GM10248 (cell line): ENCODE measurements around the gene CRY1.
A peak's percentile ranks its signal among the peaks of the same experiment; 100 is the strongest.
"Not testable (repeated sequence)": the region's sequence is repeated elsewhere in the genome, so short reads cannot be mapped to it uniquely, and the experiment has no call there.

Experiments used
- CTCF ChIA-PET: fragments of 300-600 bp; sonication (Branson Sonifier 250); formaldehyde crosslinking; extraction: SDS; loops from one replicate; lab custom pipeline; 2021; ENCODE audit warnings: antibody characterized with exemption; lab: Yijun Ruan, JAX
- POLR2A ChIA-PET: fragments of 350-650 bp; sonication (Branson Sonifier 250); formaldehyde crosslinking; extraction: SDS; loops from one replicate; lab custom pipeline; 2020; ENCODE audit warnings: antibody characterized with exemption; lab: Yijun Ruan, JAX
- DNase-seq: peaks from one replicate; pipeline ENCODE4 v3.0.0; 2012; ENCODE audit errors: extremely low spot score
- TF ChIP-seq, protein P1 (sequence below): IDR thresholded peaks from 2 replicates; pipeline ENCODE4 v1.5.1; 2012; ENCODE audit warnings: mild to moderate bottlenecking, low read depth; ENCODE audit errors: extremely low read depth, missing control alignments, control extremely low read depth

Gene CRY1

DNA sequence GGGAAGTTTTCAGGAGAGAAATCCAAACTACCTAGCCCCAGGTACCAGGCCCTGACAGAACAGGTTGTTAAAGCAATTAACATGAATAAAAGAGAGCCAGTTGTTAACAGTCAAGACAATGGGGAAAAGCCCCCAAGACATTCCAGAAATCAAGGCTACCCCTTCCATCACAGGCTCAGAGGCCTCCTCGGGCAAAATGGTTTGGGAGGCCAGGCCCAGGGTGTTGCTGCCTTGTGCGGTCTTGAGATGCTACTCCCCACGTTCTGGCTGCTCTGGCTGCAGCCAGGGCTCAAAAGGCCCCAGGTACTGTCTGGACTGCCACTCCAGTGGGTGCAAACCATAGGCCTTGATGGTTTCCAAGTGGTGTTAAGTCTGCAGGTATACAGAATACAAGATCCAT lies 7.0 kb downstream of the CRY1 start:
- TF ChIP-seq, protein P1, sequence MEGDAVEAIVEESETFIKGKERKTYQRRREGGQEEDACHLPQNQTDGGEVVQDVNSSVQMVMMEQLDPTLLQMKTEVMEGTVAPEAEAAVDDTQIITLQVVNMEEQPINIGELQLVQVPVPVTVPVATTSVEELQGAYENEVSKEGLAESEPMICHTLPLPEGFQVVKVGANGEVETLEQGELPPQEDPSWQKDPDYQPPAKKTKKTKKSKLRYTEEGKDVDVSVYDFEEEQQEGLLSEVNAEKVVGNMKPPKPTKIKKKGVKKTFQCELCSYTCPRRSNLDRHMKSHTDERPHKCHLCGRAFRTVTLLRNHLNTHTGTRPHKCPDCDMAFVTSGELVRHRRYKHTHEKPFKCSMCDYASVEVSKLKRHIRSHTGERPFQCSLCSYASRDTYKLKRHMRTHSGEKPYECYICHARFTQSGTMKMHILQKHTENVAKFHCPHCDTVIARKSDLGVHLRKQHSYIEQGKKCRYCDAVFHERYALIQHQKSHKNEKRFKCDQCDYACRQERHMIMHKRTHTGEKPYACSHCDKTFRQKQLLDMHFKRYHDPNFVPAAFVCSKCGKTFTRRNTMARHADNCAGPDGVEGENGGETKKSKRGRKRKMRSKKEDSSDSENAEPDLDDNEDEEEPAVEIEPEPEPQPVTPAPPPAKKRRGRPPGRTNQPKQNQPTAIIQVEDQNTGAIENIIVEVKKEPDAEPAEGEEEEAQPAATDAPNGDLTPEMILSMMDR: no peak
- ChIA-PET CTCF (interaction anchor here (1.2 to 1.4 kb wide), 2 partner anchors 13 to 18 kb away, joined by 4 read pairs; no protein-coding TSS in a partner anchor), POLR2A (no interaction called here)
- DNase-seq: no peak

DNA sequence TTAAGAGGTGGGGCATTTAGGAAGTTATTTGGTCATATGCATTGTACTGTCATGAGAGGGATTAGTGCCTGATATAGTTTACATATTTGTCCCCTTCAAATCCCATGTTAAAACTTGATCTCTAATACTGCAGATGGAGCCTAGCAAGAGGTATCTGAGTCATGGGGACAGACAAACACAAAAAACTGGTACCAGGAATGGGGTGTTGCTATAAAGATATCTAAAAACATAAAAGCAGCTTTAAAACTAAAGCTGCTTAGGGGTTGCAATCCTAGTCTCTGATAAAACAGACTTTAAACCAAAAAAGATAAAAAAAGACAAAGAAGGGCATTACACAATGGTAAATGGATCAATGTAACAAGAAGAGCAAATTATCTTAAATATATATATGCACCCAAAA lies 11.6 kb downstream of the CRY1 start:
- DNase-seq: no peak
- ChIA-PET CTCF (interaction anchor here (1.0 to 1.6 kb wide), 2 partner anchors 10 to 19 kb away, joined by 3 to 5 read pairs; no protein-coding TSS in a partner anchor), POLR2A (no interaction called here)
- TF ChIP-seq, protein P1: no peak

DNA sequence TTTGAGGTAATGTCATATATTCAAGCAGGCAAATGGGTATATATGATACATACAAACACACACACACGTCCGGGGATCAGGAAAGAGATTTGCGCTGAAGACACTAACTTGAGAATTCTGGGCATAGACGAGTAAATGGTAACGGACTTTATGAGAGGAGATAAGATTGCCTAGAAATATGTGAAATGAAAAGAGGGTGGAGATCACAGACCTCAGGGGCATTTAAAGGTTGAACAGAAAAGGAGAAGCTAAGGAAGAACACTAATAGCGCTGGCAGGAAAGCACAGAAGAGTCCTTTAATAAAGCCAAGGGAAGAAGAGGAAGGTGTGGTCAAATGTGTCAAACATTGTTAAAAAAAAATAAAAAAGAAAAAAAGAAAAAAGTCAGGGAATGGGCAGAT lies 13.1 kb downstream of the CRY1 start:
- no peak for DNase-seq
- POLR2A ChIA-PET: no interaction called here
- CTCF ChIA-PET: interaction anchor here (1.6 to 2.0 kb wide), 3 partner anchors 9 to 538 kb away, joined by 4 to 13 read pairs (median 5); no protein-coding TSS in a partner anchor
- TF ChIP-seq, protein P1: no peak

DNA sequence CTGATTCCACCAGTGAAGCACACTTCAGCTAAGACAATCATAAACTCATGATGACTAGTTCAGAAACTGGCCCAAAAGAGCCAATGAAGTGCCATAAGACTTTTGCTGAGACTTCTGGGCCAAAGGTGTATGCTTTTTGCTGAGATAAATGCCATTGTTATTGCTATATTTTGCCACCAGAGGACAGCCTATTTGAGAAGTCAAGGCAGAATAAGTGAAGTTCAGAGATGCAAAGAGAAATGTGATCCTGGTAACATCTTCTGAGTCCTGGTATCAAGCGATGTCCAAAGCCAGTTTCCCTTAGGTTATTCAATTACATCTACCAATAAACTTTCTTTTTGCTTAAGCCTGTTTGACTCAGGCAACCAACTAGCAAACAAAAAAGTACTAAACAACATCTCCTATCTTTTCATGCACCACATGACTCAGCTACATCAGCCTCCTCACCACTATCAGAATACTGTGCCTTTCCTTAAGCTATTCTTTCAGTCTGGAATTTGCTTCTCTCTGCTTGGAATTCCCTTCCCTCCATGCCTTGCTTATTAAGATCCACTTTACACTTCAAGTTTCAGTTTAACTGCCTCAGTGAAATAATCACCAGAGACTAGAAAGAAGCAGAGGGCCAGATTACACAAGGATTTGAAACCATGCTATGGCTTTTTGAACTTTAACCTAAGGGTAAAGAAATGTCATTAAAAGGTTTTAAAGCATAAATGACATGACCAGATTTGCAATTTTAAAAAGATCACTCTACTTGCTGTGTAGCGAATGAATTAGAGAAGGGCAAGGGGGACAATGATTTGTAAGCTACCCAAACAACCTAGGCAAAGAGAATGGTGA lies 14.0 kb downstream of the CRY1 start:
- TF ChIP-seq, protein P1: peak; percentile 54
- ChIA-PET CTCF (interaction anchor here (1.4 to 2.0 kb wide), 3 partner anchors 10 to 539 kb away, joined by 4 to 13 read pairs (median 5); no protein-coding TSS in a partner anchor), POLR2A (no interaction called here)
- no peak for DNase-seq

DNA sequence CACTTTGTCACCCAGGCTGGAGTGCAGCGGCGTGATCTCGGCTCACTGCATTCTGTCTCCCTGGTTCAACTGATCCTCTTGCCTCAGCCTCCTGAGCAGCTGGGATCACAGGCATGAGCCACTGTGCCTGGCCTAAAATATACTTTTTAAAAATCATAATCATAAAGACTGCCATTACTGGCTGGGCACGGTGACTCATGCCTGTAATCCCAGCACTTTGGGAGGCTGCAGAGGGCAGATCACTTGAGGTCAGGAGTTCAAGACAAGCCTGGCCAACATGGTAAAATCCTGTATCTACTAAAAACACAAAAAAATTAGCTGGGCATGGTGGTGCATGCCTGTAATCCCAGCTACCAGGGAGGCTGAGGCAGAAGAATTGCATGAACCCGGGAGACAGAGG lies 20.1 kb downstream of the CRY1 start:
- DNase-seq, POLR2A ChIA-PET, CTCF ChIA-PET: not testable (repeated sequence)

DNA sequence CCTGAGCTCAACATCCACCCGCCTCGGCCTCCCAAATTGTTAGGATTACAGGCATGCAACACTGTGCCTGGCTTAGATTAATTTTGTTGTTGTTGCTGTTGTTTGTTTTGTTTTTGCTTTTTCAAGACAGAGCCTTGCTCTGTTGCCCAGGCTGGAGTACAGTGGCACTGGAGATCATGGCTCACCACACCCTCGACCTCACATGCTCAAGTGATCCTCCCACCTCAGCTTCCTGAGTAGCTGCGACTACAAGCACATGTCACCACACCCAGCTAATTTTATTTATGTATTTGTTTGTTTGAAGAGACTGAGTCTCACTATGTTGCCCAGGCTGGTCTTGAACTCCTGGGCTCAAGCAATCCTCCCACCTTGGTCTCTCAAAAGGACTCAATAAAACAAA lies 26.7 kb downstream of the CRY1 start:
- ChIA-PET CTCF (interaction anchor here (0.7 kb wide), 1 partner anchor 25 kb away, joined by 5 read pairs; no protein-coding TSS in a partner anchor), POLR2A (no interaction called here)
- no peak for DNase-seq
- TF ChIP-seq, protein P1: no peak

DNA sequence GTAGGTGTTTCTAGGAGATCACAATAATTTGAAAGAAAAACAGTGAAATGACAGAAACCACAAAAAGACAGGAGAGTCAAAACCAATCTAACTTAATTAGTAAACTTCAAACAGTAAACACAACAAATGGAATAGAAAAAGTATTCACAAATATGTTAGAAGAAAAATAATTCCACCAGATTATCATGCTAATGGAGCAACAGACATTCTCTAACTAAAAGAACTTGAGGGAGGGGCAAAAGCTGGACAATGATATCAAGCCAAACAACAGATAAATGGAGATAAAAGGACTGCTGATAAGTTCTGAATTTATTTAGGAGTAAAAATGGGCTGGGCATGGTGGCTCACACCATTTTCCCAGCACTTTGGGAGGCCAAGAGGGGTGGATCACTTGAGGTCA lies 28.7 kb downstream of the CRY1 start:
- DNase-seq: no peak
- TF ChIP-seq, protein P1: no peak
- POLR2A ChIA-PET: no interaction called here
- CTCF ChIA-PET: no interaction called here
